ENCODE data around the gene EBLN2.

Gene EBLN2

DNA sequence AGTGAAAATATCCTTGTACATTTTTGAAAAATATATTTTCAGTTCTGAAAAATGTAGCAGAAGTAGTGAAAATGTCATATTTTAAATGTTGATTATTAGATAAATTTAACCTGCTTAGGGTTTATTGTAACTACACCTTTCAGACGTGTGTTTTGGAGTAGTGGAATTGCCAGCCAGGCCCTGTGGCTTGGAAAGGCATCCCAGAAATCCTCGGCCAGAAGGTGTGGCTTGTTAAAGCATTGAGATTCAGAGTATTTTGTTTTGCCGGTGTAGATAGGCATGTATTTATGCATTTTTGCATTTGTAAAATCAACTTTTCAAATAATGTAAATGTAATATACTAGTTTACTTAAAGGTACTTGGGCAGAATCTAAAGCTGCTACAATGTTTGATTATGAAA, 7.0 kb downstream of the EBLN2 start:
- TF ChIP-seq, protein P1, sequence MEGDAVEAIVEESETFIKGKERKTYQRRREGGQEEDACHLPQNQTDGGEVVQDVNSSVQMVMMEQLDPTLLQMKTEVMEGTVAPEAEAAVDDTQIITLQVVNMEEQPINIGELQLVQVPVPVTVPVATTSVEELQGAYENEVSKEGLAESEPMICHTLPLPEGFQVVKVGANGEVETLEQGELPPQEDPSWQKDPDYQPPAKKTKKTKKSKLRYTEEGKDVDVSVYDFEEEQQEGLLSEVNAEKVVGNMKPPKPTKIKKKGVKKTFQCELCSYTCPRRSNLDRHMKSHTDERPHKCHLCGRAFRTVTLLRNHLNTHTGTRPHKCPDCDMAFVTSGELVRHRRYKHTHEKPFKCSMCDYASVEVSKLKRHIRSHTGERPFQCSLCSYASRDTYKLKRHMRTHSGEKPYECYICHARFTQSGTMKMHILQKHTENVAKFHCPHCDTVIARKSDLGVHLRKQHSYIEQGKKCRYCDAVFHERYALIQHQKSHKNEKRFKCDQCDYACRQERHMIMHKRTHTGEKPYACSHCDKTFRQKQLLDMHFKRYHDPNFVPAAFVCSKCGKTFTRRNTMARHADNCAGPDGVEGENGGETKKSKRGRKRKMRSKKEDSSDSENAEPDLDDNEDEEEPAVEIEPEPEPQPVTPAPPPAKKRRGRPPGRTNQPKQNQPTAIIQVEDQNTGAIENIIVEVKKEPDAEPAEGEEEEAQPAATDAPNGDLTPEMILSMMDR (IDR thresholded peaks at IDR 0.05; ENCODE audit: low read depth, low read length), result no peak
- H3K36me3 ChIP-seq, result peaks cover 23% of the 10 kb centered on the region
- H3K9me3 ChIP-seq, result no peaks in the 10 kb centered on the region
- peaks cover 4% of the 10 kb centered on the region; the same call in 1 of the 2 replicates for H3K27me3 ChIP-seq
- H3K4me1 ChIP-seq, result no peaks in the 10 kb centered on the region
- no peak for DNase-seq
- H3K4me3 ChIP-seq (ENCODE audit: low read depth, low read length), result no peak overlapping the region

DNA sequence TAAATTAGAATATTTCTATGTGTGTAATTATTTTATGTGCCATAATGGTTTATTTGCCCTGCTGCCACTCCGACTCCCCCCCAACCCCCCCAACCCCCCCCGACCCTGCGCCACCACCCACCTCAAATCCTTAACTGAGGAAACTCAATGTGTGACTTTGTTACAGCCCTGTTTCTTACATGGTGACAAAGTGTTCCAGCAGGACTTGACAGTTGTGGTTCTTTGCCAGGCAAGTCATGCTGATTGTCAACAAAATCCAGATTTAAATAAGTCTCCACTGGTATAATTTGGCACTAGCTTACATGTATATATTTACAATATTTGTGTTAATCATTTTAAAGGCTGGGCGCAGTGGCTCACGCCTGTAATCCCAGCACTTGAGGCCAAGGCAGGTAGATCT, 7.7 kb downstream of the EBLN2 start:
- no peaks in the 10 kb centered on the region for H3K9me3 ChIP-seq
- no peak for DNase-seq
- peaks cover 16% of the 10 kb centered on the region for H3K36me3 ChIP-seq
- H3K4me1 ChIP-seq, result no peaks in the 10 kb centered on the region
- TF ChIP-seq, protein P1 (IDR thresholded peaks at IDR 0.05; ENCODE audit: low read depth, low read length), result no peak
- H3K27me3 ChIP-seq, result peaks cover 2% of the 10 kb centered on the region; the same call in 1 of the 2 replicates
- no peak overlapping the region for H3K4me3 ChIP-seq (ENCODE audit: low read depth, low read length)

DNA sequence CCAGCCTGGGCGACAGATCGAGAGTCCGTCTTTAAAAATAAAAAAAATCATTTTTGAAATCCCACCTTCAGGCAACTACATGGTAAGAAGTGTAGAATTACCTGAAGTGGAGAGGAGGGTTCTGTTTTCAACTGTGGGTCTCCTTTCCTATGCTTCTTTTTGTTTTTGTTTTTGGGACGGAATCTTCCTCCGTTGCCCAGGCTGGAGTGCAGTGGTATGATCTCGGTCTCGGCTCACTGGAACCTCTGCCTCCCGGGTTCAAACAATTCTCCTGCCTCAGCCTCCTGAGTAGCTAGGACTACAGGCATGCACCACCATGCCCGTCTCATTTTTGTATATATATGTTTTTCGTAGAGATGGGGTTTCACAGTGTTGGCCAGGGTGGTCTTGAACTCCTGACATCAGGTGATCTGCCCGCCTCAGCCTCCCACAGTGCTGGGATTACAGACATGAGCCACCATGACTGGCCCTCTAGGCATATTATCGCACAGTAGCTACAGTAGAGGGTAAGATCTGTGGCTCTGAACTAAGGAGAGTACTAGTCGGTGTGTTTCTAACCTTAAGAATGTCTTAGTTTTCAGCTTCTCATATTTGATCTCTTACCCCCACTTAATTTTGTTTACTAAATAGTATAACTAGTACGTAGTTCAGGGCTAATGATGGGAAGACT, 8.5 kb downstream of the EBLN2 start:
- Histone ChIP-seq H3K4me3 (ENCODE audit: low read depth, low read length) (no peak overlapping the region), H3K9me3 (no peaks in the 10 kb centered on the region), H3K27me3 (no peaks in the 10 kb centered on the region), H3K4me1 (no peaks in the 10 kb centered on the region), H3K36me3 (peaks cover 8% of the 10 kb centered on the region)
- DNase-seq, result no peak
- TF ChIP-seq, protein P1 (IDR thresholded peaks at IDR 0.05; ENCODE audit: low read depth, low read length), result no peak

DNA sequence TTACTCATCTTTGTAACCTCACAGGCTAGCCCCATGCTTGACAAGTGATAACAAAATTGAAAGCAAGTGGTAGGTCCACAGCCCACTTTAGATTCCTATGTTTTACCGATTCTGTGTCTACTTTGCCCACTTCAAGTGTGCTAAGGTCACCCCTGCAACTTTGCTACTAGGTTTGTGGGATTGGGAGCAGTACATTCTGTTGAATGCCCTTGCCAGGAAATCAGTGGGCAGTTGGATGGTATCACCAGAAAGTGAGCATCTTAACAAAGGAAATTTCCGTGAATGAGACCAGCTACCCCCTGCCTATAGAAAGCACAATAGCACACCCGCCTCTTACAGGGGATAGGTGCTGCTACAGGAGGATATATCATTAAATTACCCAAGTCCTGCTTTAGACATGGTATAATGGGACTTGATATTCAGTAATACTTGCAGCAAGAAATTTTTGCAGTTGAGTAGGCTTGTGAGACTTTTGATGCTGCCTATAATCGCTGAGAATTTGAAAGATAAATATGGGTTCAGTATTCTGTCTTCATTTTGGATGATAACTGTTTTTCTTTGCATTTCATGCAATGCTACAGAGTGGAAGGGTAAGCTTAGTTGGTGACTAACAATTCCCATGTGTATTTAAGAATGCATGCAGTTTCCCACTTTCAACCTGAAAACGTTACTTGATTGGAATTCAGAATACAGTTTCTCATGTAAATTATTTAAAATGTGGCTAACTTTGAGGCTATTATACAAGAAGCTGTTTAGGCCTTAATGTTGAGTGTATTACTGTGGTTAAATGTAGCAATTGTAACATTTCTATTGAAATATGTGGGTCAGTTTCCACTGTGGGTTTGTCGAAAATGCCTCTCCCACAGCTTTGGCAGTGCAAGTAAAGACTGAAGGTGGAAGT, 9.5 kb downstream of the EBLN2 start:
- Histone ChIP-seq H3K27me3 (no peaks in the 10 kb centered on the region), H3K9me3 (no peaks in the 10 kb centered on the region), H3K4me1 (no peaks in the 10 kb centered on the region), H3K4me3 (ENCODE audit: low read depth, low read length) (no peak overlapping the region), H3K36me3 (peaks cover 3% of the 10 kb centered on the region; the same call in 1 of the 2 replicates)
- TF ChIP-seq, protein P1 (IDR thresholded peaks at IDR 0.05; ENCODE audit: low read depth, low read length), result no peak
- no peak for DNase-seq

DNA sequence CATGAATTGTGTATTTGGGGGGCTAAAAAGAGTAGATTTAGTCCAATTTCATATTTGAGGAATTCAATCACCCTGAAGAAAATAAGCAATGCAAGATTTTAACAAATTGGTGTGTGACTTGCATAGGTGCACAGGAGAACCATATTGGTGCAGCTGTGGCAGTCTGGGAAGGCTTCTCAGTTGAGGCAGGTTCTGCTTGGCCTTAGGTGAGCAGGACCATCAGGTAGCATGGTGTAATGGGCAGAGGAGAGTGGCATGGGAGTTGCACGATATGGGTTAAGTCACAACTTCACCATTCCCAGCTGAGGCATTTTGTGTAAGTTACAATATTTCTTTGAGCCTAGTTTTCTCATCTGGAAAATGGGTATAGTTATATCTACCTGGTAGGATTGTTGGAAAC, 10.5 kb downstream of the EBLN2 start:
- Histone ChIP-seq H3K27me3 (no peaks in the 10 kb centered on the region), H3K36me3 (peaks cover 3% of the 10 kb centered on the region; the same call in 1 of the 2 replicates), H3K4me3 (ENCODE audit: low read depth, low read length) (no peak overlapping the region), H3K9me3 (no peaks in the 10 kb centered on the region), H3K4me1 (no peaks in the 10 kb centered on the region)
- DNase-seq, result no peak
- TF ChIP-seq, protein P1 (IDR thresholded peaks at IDR 0.05; ENCODE audit: low read depth, low read length), result no peak

DNA sequence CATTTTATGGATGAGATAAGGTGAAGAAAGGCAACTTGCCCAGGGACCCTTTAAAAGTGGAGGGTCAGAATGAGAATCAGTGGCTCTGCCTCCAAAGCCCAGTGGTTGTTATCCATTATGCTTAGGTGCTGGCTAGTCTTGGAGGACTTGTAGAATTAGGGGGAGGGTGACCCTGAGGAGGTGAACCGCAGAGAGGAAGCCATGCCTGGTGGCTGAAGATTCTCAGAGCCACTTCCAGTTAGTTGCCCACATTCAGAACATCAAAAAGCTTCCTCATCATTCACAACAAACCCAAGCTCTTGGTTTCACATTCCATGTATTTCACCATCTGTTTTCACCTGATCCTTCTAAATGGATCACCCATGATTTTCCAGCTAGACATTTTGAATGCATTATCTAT, 11.2 kb downstream of the EBLN2 start:
- TF ChIP-seq, protein P1 (IDR thresholded peaks at IDR 0.05; ENCODE audit: low read depth, low read length), result no peak
- Histone ChIP-seq H3K36me3 (peaks cover 3% of the 10 kb centered on the region; the same call in 1 of the 2 replicates), H3K4me3 (ENCODE audit: low read depth, low read length) (no peak overlapping the region), H3K9me3 (no peaks in the 10 kb centered on the region), H3K27me3 (no peaks in the 10 kb centered on the region), H3K4me1 (no peaks in the 10 kb centered on the region)
- no peak for DNase-seq
